H1 (cell line): ENCODE results near the gene RPL18. TPM values are rescaled to one million over a fixed set of nuclear protein-coding genes. Genes with fewer than 3 reads are reported as not detected.

ENCODE experiments used
- CHD2 ChIP-seq: IDR thresholded peaks from 2 replicates; pipeline ENCODE4 v1.6.1; 2012; ENCODE audit warnings: low read length, improper control_type of control experiment
- KDM5A ChIP-seq: fragments of 200-600 bp; IDR thresholded peaks from 2 replicates; pipeline ENCODE4 v1.7.1; 2012; ENCODE audit warnings: mild to moderate bottlenecking, low read length, inconsistent platforms, mixed read lengths
- MAFK ChIP-seq: IDR thresholded peaks from 2 replicates; pipeline ENCODE4 v1.6.1; 2012; ENCODE audit warnings: low read depth, mild to moderate bottlenecking, improper control_type of control experiment, low read length
- SP2 ChIP-seq: IDR thresholded peaks from 2 replicates; pipeline ENCODE4 v1.6.1; 2012; ENCODE audit warnings: mild to moderate bottlenecking, low read length, inconsistent platforms
- TAF1 ChIP-seq: IDR thresholded peaks from 2 replicates; pipeline ENCODE4 v1.6.1; 2011; ENCODE audit warnings: mild to moderate bottlenecking, low read depth, low read length
- TCF12 ChIP-seq: IDR thresholded peaks from 2 replicates; pipeline ENCODE4 v1.6.1; 2011; ENCODE audit warnings: low read depth, mild to moderate bottlenecking, low read length
- polyA plus RNA-seq, 7 experiments: library from polyadenylated mRNA; depleted of rRNA in 3 of 7; stranded (reverse) in 5 of 7; unstranded in 2 of 7; fragments of >200 nt in 5 of 7; fragments of 200-250 nt in 2 of 7; gene quantifications; 1 replicate in 5 of 7; 2 replicates in 1 of 7; 4 replicates in 1 of 7; pipeline versions ENCODE4 v1.2.1 to v1.2.3, GENCODE V29; 2011 to 2013; ENCODE audit warnings: missing spikeins in 2 of 7, mixed read lengths in 2 of 7
- total RNA-seq: library from RNA; stranded (reverse); fragmentation: NEBNext Ultra II Directional; extraction: Animal tissue kit (Norgen Biotek cat#: 25700); gene quantifications from 2 replicates; pipeline ENCODE4 v1.2.1, GENCODE V29; 2021
- TF ChIP-seq, protein P1 (sequence below): IDR thresholded peaks from 2 replicates; pipeline ENCODE4 v1.6.1; 2012; ENCODE audit warnings: inconsistent platforms
- TF ChIP-seq, protein P2 (sequence below): fragments of 300-600 bp; sonication (generic); IDR thresholded peaks from 2 replicates; pipeline ENCODE4 v1.7.1; 2012; ENCODE audit warnings: low read length, moderate library complexity, mild to moderate bottlenecking, inconsistent platforms; ENCODE audit not compliant: insufficient replicate concordance

The RPL18 gene
- total and polyA plus RNA-seq, 2 of the 8 experiments (the other 6 are each of a cell fraction or from before 2014, with no cell fraction given) = 1,669 to 2,789 TPM

DNA sequence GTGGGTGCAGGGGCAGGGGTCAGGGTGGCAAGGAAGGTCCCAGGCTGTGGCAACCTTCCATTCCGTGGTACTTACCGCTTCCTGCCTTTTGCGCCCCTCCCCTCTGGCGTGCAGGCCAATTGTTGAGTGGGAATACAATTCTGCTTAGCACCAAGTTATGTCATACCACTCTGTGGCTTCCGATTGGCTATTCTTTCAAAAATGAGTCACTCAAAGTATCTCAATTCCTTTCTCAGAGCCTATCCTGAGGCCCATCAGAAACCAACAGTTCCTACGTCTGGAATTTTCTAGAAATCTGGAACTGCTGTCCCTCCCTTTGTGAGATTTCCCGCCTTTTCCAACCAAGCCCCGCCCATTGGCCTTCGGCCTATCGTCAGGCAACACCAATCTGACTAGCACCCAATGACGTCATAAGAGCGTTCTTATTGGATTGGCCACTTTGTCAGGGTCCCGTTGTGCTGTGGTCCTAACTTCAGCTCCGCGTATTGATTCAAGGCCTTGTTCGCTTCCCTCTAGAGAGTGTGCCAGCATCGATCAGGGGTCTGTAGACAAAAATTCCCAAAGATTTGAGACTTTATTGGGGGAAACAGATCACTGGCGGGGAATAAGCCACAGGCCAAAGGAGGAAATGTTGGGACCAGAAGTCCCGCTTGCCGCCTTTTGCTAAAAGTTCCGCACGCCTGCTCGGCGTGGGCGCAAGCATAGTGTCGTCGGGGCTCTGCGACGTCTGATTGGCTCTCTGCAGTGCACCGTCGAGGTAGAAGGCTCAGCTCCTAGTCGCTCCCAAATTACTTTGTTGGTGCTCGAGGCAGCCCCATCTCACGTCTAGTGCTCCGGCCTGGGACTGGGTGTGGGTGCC lies 42.1 kb upstream of the RPL18 start (continued):
- TF ChIP-seq MAFK (no peak), KDM5A (no peak), TAF1 (no peak), CHD2 (no peak), TCF12 (no peak), SP2 (no peak)
- TF ChIP-seq, protein P1, sequence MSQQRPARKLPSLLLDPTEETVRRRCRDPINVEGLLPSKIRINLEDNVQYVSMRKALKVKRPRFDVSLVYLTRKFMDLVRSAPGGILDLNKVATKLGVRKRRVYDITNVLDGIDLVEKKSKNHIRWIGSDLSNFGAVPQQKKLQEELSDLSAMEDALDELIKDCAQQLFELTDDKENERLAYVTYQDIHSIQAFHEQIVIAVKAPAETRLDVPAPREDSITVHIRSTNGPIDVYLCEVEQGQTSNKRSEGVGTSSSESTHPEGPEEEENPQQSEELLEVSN = peak; percentile 99
- TF ChIP-seq, protein P2, sequence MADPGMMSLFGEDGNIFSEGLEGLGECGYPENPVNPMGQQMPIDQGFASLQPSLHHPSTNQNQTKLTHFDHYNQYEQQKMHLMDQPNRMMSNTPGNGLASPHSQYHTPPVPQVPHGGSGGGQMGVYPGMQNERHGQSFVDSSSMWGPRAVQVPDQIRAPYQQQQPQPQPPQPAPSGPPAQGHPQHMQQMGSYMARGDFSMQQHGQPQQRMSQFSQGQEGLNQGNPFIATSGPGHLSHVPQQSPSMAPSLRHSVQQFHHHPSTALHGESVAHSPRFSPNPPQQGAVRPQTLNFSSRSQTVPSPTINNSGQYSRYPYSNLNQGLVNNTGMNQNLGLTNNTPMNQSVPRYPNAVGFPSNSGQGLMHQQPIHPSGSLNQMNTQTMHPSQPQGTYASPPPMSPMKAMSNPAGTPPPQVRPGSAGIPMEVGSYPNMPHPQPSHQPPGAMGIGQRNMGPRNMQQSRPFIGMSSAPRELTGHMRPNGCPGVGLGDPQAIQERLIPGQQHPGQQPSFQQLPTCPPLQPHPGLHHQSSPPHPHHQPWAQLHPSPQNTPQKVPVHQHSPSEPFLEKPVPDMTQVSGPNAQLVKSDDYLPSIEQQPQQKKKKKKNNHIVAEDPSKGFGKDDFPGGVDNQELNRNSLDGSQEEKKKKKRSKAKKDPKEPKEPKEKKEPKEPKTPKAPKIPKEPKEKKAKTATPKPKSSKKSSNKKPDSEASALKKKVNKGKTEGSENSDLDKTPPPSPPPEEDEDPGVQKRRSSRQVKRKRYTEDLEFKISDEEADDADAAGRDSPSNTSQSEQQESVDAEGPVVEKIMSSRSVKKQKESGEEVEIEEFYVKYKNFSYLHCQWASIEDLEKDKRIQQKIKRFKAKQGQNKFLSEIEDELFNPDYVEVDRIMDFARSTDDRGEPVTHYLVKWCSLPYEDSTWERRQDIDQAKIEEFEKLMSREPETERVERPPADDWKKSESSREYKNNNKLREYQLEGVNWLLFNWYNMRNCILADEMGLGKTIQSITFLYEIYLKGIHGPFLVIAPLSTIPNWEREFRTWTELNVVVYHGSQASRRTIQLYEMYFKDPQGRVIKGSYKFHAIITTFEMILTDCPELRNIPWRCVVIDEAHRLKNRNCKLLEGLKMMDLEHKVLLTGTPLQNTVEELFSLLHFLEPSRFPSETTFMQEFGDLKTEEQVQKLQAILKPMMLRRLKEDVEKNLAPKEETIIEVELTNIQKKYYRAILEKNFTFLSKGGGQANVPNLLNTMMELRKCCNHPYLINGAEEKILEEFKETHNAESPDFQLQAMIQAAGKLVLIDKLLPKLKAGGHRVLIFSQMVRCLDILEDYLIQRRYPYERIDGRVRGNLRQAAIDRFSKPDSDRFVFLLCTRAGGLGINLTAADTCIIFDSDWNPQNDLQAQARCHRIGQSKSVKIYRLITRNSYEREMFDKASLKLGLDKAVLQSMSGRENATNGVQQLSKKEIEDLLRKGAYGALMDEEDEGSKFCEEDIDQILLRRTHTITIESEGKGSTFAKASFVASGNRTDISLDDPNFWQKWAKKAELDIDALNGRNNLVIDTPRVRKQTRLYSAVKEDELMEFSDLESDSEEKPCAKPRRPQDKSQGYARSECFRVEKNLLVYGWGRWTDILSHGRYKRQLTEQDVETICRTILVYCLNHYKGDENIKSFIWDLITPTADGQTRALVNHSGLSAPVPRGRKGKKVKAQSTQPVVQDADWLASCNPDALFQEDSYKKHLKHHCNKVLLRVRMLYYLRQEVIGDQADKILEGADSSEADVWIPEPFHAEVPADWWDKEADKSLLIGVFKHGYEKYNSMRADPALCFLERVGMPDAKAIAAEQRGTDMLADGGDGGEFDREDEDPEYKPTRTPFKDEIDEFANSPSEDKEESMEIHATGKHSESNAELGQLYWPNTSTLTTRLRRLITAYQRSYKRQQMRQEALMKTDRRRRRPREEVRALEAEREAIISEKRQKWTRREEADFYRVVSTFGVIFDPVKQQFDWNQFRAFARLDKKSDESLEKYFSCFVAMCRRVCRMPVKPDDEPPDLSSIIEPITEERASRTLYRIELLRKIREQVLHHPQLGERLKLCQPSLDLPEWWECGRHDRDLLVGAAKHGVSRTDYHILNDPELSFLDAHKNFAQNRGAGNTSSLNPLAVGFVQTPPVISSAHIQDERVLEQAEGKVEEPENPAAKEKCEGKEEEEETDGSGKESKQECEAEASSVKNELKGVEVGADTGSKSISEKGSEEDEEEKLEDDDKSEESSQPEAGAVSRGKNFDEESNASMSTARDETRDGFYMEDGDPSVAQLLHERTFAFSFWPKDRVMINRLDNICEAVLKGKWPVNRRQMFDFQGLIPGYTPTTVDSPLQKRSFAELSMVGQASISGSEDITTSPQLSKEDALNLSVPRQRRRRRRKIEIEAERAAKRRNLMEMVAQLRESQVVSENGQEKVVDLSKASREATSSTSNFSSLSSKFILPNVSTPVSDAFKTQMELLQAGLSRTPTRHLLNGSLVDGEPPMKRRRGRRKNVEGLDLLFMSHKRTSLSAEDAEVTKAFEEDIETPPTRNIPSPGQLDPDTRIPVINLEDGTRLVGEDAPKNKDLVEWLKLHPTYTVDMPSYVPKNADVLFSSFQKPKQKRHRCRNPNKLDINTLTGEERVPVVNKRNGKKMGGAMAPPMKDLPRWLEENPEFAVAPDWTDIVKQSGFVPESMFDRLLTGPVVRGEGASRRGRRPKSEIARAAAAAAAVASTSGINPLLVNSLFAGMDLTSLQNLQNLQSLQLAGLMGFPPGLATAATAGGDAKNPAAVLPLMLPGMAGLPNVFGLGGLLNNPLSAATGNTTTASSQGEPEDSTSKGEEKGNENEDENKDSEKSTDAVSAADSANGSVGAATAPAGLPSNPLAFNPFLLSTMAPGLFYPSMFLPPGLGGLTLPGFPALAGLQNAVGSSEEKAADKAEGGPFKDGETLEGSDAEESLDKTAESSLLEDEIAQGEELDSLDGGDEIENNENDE = no peak
